NCI-H128 (cell line): Measurements from ENCODE around the gene LRFN2.

Source experiments
- DNase-seq: peaks from one replicate; lab custom pipeline; 2025; ENCODE audit not compliant: unreplicated experiment; lab: John Stamatoyannopoulos, UW

LRFN2 gene

DNA sequence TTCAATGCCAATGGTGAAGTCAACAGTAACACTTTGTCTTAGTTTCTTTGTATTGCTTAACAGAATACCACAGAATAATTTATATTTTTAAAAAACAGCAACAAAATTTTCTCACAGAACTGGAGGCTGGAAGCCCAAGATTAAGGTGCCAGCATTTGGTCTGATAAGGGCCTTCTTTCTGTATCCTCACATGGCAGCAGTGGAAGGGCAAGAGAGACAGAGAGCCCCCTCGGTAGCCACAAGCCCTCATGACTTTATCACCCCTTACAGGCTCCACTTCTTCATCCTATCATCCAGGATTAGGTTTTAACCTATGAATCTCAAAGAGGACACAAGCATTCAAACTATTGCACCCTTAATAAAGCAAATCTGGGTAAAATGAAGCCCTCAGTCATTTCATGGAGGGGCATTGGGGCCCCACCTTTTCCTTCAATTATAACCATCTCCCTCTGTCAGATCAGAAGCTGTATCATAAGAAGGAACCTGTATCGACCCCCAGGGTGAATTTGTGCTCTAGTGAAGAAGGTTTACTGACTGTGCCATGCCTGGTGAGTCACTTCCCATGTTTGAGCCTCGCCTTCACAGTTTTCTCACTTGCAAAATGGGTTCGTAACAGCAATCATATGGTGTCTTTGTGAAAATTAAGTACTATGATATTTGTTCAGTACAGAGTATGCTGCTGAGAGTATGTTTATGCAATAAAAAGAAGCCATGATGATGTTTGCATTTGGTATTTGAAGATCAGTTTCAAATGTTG, 178.2 kb downstream of the LRFN2 start:
- DNase-seq, result no peak

DNA sequence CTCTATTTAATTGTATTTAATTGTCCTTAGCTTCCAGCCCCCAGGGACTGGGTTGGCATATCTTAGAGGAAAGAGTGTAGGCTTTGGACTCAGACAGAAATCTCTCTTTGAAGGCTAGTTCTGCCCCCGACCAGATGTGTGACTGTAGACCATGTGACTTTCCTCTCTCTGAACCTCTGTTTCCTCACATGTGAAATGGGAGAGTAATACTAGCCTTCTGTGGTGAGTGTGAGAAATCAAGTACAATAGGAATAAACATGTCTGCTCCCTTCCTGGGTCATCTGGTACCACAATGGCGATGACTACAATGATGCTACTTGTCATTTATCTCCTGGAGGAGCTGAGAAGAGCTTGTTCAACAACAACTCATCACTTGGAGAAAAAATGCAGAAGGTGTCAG, 179.9 kb downstream of the LRFN2 start:
- DNase-seq, result no peak

DNA sequence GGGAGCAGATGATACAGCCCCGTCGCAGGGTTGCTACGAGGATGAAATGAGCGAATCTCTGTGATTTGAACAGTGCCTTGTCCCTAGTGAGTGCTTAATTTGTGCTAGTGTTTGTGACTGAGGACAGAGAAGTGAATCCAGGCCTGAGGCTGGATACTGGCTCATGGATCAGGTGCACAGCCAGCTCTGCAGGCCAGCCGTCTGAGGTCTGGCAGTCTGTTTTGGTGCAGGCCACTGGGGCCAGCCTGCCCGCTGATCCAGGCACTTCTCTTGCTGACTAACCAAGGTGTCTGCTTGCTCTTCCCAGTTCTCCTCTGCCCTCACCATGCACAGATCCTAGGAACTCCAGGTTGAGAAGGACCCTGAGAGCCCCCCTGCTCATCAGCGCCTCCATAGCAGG, 181.0 kb downstream of the LRFN2 start:
- DNase-seq, result no peak

DNA sequence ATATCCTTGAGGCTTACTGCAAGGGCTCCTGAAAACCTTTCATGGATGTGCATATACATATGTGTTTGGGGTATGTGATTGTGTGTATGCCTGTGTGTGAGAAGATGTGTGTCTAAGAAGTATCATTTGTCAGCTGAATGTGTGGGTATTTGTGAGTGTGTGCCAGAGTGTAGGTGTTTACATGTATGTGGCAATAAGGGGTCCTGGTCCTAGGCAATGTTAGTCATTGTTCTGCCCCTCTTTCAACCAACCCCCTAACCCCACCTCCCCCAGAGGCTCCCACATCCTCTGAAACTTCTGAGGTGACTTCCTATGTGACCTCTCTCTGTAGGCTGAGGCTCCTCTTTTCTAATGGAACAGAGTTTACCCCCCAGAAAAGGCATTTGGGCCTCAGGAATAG, 186.4 kb downstream of the LRFN2 start:
- DNase-seq, result no peak

DNA sequence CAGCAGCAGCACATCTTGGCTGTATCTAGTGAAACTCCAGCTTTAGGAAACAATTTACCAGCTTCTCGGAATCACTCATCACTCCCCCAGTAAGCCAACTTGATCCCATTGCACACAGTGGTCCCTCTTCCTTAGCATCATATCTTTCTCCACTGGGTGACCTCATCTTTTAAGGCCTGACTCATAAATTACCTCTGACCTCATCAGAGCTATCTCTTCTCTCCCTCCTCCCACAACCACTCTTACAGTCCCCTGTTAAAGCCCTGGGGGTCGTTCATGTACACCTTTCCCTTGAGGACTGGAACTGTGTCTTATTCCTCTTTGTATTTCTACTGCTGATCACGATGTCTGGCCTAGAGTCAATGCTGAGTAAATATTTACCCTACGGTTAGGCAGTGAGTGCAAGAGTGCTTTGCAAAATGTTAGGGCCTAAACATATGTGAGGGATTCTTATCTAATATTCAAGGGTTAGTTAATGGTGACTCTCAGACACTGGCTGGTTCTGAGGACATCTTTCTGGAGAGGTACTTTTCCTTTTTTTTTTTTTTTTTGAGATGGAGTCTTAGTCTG, 187.2 kb downstream of the LRFN2 start:
- DNase-seq, result no peak

DNA sequence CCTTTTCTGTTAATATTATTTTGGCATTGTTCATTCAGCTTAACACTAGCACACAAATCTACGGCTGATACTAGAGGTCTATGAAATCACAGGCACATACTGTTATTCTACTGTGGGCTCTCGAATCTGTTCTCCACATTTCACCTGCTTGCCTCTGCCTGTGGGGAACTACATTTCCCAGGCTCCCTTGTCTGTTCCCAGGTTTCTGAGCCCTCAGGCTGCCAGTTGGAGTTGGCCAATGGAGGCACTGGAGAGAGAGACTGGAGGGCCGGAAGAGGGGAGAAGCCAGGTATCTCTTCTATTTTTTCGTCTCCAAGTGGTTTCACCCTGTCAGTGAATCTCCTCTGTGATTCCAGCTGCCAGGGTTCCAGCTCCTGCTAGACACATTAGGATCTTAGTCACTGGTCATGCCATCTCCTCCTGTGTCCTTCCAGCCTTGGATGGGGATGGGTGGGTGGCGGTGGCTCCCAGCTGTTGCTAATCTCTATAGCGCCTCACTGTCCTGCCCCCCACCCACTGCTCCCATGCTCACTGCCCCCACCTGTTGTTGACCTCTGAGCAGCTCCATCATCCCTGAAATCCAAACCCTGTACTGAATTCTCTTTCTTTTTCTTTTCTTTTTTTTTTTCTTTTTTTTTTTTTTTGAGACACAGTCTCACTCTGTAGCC, 188.2 kb downstream of the LRFN2 start:
- DNase-seq, result no peak

DNA sequence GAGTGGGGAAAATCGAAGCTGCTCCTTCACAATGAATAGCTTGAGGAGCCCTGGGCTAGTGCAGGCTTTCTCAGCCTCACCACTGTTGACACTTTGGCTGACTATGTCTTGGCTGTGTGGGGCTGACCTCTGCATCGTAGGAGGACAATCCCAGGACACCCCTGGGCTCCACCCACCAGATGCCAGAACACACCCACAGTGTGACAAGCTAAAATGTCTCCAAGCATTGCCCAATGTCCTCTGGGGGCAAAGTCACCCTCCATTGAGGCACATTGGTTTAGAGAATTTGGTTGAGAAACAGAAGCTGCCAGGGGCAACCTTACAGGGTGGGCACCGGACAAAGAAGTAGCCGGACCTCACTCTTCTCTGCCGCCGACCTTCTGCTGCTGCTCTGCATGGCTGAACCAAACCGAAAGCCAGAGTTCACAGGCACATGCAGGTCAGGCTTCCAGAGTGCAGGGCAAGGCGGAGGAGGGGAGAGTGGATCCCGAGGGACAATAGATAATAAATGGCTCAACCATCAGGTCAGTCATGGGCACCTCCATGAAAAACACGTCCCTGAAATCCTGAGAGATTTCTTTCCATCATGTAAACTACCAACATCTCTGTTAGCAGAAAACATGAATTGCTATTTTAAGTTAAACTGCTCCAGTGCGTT, 189.0 kb downstream of the LRFN2 start:
- DNase-seq, result no peak

DNA sequence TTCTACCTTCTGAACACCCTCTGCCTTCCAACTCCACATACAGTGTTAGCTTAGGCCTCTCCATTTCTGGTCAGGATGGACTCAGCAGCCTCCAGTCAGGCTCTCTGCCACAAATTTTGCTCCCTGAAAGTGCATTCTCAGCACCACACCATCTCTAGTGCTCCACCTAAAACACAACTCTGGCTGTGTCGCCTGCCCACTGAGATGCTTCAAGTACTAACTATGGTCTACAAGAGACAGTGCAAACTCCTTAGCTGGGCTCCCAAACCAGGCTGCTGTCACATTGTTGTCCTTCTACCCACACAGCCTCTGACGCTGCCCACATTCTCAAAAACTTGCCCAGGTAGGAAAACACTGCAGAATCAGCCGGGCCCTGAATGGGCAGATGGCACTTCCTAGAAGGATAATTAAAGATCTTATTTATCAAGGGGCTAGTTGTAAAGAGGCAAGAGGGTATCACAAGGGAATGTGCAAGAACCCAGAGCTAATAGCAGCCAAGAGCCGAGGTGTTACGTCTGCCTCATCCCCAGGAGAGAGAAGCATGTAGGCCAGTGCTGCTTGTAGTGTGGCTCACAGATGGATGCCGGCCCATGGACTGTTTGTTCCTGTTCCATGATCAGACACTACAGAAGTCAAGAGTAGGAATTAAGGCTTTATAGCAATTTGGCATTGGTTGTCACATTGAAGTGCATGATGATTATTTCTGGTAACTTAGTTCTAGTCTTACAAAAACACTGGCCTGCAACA, 189.7 kb downstream of the LRFN2 start:
- no peak for DNase-seq

DNA sequence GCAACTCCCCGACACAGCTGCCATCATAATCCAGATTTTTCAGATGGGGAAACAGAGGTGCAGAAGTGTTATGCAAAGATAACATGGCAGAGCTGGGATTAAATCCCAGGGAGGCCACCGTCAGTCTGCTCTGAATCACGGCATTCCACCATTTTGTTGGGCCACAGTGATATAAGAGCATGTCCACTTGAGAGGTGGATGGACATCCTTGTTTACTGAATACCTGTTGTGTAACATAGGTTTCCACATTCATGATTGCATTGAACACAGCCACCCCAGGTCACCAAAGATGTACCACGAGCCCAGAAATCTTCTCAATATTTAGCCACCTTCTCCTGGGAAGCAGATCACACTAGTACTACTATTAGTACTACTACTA, 191.5 kb downstream of the LRFN2 start:
- DNase-seq, result no peak

DNA sequence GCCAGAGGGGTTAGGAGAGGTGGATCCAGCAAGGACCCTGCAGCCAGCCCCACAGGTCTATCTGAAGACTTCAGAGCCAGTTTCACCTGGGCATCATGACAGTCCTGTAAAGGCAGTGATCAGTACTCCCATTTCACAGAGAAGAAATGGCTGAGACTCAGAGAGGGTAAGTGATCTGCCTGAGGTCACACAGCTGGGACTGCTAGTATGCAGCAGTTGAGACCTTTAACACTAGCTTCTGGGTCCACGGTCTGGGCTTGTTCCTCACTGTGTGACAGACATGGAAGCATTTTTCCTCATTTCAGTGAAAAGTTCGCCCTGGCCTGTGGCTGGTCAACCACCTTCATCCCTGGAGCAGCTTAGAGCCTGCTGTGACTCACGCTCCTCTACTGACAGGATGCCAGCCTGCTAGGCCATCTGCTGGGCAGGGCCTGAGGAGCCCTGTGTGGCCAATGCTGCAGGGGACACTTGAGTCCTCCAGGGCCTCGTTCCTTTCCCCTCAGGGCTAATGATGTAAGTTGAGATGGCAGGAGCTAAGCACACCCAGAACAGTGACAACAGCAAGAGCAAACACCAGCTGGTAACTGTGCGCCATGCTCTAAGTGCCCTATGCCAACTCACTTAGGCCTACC, 192.0 kb downstream of the LRFN2 start:
- no peak for DNase-seq

DNA sequence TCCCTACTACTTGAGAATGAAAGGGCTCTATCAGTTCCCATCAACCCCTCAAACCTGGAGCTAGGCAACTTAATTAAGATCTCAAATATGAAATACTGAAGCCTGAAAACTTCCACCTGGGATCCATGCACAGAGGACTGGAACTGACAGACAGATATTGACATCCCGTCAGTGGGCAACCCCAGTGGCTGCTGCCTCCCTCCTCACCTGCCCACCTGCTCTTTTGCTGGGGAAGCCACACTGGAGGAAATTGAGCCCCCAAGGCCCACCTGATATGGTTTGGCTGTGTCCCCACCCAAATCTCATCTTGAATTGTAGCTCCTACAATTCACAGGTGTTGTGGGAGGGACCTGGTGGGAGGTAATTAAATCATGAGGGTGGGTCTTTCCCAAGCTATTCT, 192.8 kb downstream of the LRFN2 start:
- DNase-seq, result no peak

DNA sequence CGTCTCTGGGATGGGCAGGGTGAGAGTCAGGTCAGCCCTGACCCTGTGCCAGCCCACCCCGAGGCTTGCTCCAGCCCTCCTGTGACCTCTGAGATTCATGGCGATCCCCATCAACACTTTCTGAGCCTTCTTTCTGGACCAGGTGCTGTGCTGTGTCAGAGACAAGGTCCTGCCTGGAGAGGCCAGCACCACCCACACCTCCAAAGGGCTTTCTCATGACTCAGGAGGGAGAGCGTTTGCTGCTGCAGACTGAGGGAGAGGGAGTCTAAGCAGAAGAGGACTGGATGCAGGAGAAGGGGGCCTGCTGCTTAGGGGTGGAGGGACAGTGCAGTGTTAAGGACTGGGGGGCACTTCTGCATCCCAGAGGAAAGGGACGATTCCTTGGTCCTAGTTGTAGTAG, 193.5 kb downstream of the LRFN2 start:
- DNase-seq, result no peak

DNA sequence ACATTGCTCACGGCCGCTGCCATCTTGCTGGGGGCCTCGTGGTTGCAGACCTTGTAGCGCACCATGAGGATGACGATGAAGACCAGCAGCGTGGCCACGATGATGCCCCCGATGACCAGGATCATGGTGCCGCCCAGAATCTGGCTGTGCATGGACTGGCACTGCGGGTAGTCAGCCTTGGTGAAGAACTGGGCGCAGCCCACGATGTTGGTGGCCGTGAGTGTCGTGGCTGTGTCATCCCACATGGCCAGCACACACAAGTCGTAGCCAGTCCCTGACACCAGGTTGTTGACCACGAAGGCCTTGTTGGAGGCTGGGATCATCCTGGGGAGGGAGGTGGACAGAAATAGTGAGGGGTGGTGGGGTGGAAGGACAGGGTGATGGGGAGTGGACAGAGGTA, 194.6 kb downstream of the LRFN2 start:
- DNase-seq, result no peak

DNA sequence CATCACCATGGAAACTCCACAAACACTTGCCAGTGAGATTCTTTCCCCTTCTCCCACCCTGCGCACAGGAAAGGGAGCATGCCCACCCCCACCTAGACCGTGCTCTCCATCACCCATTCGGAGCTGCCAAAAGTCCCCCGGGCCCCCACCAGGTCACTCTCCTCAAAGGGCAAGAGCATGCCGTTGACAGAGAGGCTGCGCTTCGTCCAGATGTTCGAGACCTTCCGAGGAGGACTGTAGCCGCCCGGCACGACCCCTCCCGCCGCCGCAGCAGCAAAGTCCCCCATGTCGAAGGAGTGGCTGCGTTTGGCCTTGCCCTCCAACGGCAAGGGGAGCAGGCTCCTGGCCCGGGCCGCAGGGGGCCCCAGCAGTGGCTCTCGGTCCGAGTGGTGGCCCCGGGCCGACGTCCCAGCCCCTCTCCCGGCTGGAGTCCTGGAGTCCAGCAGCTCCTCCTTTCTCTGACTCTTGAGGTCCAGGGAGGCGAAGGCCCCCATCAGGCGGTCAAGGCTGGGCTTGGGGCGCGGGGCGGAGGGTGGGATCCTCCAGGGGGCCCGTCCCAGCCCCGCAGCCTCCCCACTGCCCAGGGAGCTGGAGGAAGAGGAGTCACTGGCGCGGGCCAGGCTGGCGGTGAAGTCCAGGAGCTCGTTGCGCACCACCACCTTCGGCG, 195.2 kb downstream of the LRFN2 start:
- no peak for DNase-seq

DNA sequence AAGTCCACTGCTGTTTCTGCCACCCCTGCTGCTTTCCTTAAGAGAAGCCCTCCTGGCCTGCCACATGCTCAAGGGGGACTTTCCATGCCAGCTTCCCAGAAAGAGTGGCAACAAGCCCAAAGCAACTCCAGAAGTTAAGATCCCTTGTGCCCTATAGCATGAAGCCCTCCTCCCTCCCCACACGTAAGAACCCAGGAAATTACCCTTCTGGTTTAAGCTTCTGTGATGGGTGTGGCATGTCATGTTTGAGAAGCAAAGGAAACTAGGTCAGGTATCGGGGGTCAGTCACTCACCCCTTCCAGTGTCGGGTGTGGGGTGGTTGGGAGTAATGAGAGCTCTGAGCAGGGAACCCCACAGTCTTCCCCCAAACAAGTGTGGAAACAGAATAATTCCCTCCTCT, 196.1 kb downstream of the LRFN2 start:
- no peak for DNase-seq

DNA sequence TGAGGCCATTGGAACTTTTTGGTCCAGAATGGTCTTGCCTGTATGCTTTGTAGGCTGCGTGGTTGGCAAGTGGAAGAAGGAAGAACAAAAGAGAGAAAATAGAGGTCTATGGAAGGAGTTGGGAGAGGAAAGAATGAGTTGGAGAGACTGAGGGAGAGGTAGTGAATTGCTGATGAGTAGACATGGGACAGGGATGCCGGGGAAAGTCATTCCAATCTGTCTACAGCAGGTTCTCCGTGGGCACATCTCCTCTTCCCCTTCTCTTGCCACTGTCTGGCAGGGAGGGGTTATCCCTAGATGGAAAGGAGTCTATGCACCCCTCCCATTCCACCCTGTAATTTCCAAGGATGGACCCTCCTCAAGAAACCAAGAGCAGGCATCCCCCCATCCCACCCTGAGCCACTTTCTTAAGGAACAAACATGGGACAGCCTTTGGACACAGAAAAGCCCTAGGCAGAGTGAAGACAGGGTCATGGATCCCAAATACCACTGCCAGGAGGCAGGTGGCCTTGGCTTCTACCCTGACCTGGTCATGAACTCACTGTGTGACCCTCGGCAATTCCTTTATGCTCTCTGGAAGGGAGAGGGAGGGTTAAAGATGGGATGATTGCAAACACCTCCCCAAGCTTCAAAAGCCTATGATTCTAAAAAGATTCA, 196.9 kb downstream of the LRFN2 start:
- no peak for DNase-seq

DNA sequence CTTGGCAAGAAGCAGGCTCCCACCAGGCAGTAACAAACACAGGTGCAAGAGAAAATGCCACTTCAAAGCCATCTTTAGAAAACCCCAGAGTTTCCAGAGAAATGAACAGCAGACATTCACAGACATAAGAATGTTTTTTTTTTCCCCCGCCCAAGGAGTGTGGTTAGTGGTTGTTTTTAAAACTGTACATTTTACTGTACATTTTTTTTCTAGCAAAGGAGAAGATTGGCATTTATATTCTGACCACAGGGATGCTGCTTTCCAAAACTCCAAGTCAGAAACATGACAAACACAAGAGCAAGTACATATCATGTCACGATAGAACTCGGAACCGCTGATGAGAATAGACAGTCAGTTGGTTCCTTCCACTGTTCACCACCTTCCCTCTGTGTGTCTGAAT, 197.9 kb downstream of the LRFN2 start:
- no peak for DNase-seq

DNA sequence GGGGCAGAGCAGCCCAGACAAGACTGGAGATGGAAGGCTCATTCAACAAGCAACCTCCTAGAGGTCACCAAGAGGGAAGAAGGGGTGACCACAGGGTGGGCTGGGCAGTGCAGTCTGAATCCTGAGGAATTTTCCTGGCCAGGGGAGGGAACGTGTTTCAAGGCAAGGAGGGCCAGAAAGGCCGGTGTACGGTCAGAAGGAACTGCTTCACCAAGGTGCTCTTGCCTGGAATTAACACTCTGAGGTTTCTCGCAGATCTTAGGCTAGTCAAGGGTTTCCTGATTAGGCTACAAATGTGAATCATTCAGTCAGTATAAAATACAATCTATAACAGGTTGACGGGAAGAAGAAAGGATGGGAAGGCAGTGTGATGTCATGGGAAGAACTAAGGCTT, 199.3 kb downstream of the LRFN2 start:
- no peak for DNase-seq

DNA sequence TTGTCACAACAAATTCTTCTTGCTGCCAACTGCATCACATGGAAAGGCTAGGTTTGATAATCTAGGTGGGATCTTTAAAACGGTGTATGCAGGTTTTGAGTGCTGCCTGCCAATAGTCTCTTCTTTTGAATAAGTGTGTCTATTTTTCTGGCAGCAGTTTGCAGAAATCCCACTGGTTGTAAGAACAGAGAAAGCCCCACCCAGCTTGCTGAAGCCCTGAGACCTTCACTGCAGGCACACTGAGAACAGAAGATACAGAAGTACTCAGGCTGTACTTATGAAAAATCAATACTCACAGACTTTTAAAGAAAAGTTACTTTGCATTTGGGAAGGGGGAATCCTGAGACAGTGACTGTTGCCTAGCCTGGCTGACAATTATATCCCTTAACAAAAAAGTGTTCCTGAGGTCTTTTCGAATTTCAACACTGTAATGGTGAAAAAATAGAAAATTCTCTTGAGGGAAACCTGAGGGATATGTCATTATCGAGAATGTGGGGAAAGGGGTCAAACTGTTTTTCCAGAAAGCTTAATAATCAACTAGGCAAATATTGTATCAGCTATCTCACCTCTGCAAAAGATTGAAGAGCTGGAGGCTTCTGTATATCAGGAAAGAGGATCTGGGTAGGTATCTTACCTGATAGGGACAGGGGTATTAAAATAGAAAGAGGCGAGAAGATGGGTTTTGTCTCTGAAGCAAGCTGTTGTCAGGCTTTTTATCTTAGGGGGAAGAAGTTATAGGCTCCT, 199.9 kb downstream of the LRFN2 start:
- DNase-seq, result no peak
